Vagina (tissue), 2 donors: ENCODE data around the gene VTI1A.

Experiments used
- CTCF ChIP-seq, 3 experiments: fragments of 450-650 bp in 2 of 3; fragments of 200-600 bp in 1 of 3; sonication (generic) in 1 of 3; IDR thresholded peaks; one replicate each; pipeline ENCODE4 v1.5.1; 2017 to 2019; ENCODE audit warnings: antibody characterized with exemption in 3 of 3, mild to moderate bottlenecking in 2 of 3, moderate library complexity in 2 of 3
- POLR2AphosphoS5 ChIP-seq, 2 donors: sonication (generic); formaldehyde crosslinking; IDR thresholded peaks; one replicate each; pipeline ENCODE4 v1.9.0; 2017; ENCODE audit warnings: antibody characterized with exemption in 2 of 2, mild to moderate bottlenecking in 2 of 2, low read depth in 1 of 2; ENCODE audit not compliant: insufficient read depth in 1 of 2

- no peak for TF ChIP-seq POLR2AphosphoS5 (IDR thresholded peaks at IDR 0.05; ENCODE audit: insufficient read depth in 1 of 2, low read depth in 1 of 2)
- no peak for TF ChIP-seq CTCF (IDR thresholded peaks at IDR 0.05)
These were observed 61.0 kb downstream of the VTI1A start for GRCh38 chr10:112507988-112508387.
